Measurements from ENCODE around the gene CCNJ. TPM values are rescaled to one million over a fixed set of nuclear protein-coding genes. Genes with fewer than 3 reads are reported as not detected.
A peak's percentile ranks its signal among the peaks of the same experiment; 100 is the strongest.

Gene CCNJ
- total and polyA plus RNA-seq, 9 of the 15 experiments (the other 6 are each of a cell fraction or from before 2014, with no cell fraction given): 0.69 to 15.7 (median 9.2) TPM

DNA sequence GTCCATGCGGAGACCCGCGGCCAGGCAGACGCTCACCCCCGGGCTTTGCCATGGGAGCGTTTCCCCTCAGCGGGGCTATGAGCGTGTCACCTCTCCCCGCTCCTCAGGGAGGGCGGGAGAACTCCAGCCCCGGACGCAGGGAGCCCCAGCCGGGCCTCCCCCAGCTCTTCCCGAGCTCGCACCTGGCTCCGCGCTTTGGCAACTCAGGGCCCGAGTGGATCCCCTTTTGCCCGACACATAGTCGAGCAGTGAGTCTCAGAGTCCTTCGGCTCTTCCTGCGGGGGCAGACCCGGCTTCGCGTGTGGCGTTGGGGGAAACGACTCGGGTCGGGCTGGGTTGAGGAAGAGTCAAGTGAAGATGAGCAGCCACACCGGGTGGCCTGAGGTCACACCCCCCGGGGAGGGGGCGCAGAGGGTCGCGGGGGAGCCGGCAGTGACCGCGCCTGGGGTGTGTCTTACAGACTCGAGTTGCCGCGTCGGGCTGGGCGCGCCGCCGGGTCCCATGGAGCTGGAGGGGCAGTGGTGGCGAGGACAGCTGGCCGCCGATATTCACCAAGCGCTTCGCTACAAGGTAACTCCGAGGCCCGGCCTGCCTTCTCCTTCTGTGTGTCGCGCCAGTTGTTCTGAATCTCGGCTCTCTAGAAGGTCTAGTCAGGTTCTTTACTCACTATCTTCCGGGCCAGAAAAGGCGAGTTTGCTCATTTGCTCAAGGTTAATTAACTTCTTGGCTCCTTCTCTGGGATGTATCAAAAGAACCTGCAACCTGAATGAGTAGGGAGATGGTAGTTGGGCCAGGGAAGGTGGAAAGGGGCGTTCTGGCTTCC, 721 bp downstream of the CCNJ start (continued):
- TF ChIP-seq, protein P1, sequence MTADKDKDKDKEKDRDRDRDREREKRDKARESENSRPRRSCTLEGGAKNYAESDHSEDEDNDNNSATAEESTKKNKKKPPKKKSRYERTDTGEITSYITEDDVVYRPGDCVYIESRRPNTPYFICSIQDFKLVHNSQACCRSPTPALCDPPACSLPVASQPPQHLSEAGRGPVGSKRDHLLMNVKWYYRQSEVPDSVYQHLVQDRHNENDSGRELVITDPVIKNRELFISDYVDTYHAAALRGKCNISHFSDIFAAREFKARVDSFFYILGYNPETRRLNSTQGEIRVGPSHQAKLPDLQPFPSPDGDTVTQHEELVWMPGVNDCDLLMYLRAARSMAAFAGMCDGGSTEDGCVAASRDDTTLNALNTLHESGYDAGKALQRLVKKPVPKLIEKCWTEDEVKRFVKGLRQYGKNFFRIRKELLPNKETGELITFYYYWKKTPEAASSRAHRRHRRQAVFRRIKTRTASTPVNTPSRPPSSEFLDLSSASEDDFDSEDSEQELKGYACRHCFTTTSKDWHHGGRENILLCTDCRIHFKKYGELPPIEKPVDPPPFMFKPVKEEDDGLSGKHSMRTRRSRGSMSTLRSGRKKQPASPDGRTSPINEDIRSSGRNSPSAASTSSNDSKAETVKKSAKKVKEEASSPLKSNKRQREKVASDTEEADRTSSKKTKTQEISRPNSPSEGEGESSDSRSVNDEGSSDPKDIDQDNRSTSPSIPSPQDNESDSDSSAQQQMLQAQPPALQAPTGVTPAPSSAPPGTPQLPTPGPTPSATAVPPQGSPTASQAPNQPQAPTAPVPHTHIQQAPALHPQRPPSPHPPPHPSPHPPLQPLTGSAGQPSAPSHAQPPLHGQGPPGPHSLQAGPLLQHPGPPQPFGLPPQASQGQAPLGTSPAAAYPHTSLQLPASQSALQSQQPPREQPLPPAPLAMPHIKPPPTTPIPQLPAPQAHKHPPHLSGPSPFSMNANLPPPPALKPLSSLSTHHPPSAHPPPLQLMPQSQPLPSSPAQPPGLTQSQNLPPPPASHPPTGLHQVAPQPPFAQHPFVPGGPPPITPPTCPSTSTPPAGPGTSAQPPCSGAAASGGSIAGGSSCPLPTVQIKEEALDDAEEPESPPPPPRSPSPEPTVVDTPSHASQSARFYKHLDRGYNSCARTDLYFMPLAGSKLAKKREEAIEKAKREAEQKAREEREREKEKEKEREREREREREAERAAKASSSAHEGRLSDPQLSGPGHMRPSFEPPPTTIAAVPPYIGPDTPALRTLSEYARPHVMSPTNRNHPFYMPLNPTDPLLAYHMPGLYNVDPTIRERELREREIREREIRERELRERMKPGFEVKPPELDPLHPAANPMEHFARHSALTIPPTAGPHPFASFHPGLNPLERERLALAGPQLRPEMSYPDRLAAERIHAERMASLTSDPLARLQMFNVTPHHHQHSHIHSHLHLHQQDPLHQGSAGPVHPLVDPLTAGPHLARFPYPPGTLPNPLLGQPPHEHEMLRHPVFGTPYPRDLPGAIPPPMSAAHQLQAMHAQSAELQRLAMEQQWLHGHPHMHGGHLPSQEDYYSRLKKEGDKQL (CRISPR knock-in tag; IDR thresholded peaks at IDR 0.05; ENCODE audit: borderline replicate concordance): no peak
- TF ChIP-seq, protein P2, sequence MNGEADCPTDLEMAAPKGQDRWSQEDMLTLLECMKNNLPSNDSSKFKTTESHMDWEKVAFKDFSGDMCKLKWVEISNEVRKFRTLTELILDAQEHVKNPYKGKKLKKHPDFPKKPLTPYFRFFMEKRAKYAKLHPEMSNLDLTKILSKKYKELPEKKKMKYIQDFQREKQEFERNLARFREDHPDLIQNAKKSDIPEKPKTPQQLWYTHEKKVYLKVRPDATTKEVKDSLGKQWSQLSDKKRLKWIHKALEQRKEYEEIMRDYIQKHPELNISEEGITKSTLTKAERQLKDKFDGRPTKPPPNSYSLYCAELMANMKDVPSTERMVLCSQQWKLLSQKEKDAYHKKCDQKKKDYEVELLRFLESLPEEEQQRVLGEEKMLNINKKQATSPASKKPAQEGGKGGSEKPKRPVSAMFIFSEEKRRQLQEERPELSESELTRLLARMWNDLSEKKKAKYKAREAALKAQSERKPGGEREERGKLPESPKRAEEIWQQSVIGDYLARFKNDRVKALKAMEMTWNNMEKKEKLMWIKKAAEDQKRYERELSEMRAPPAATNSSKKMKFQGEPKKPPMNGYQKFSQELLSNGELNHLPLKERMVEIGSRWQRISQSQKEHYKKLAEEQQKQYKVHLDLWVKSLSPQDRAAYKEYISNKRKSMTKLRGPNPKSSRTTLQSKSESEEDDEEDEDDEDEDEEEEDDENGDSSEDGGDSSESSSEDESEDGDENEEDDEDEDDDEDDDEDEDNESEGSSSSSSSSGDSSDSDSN (IDR thresholded peaks at IDR 0.05; ENCODE audit: borderline replicate concordance in 1 of 2, low read depth in 2 of 2, low read length in 2 of 2): peak; percentile 2 to 24; a peak in 1 of 4 replicates
- no peak for TF ChIP-seq ETV1 (tag; conservative IDR thresholded peaks at IDR 0.05; ENCODE audit: low read depth)
- TF ChIP-seq, protein P3, sequence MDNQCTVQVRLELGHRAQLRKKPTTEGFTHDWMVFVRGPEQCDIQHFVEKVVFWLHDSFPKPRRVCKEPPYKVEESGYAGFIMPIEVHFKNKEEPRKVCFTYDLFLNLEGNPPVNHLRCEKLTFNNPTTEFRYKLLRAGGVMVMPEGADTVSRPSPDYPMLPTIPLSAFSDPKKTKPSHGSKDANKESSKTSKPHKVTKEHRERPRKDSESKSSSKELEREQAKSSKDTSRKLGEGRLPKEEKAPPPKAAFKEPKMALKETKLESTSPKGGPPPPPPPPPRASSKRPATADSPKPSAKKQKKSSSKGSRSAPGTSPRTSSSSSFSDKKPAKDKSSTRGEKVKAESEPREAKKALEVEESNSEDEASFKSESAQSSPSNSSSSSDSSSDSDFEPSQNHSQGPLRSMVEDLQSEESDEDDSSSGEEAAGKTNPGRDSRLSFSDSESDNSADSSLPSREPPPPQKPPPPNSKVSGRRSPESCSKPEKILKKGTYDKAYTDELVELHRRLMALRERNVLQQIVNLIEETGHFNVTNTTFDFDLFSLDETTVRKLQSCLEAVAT (IDR thresholded peaks at IDR 0.05): 0 out of 4 replicates have a peak, but pooled peaks of 1 of the 2 experiments have one; percentile 19
- TF ChIP-seq SUPT5H (IDR thresholded peaks at IDR 0.05): no peak
- TF ChIP-seq CREM (IDR thresholded peaks at IDR 0.05; ENCODE audit: low read depth): no peak
- TF ChIP-seq ZFX (CRISPR knock-in tag; IDR thresholded peaks at IDR 0.05): peak; percentile 56; the same call in 1 of the 2 replicates
- TF ChIP-seq, protein P4, sequence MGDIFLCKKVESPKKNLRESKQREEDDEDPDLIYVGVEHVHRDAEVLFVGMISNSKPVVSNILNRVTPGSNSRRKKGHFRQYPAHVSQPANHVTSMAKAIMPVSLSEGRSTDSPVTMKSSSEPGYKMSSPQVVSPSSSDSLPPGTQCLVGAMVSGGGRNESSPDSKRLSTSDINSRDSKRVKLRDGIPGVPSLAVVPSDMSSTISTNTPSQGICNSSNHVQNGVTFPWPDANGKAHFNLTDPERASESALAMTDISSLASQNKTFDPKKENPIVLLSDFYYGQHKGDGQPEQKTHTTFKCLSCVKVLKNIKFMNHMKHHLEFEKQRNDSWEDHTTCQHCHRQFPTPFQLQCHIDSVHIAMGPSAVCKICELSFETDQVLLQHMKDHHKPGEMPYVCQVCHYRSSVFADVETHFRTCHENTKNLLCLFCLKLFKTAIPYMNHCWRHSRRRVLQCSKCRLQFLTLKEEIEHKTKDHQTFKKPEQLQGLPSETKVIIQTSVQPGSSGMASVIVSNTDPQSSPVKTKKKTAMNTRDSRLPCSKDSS (IDR thresholded peaks at IDR 0.05; ENCODE audit: low read depth, partially characterized antibody): no peak
- TF ChIP-seq FOXA3 (CRISPR knock-in tag; conservative IDR thresholded peaks at IDR 0.05 in 1 of 2, IDR thresholded peaks at IDR 0.05 in 1 of 2): no peak
- no peak for TF ChIP-seq ZBTB17 (CRISPR knock-in tag; IDR thresholded peaks at IDR 0.05)
- no peak for TF ChIP-seq TFAM (CRISPR knock-in tag; conservative IDR thresholded peaks at IDR 0.05)
- TF ChIP-seq NR2C2 (CRISPR knock-in tag; IDR thresholded peaks at IDR 0.05): no peak
- peak; percentile 5; the same call in 1 of the 2 replicates for TF ChIP-seq NR2C2 (tag; IDR thresholded peaks at IDR 0.05)
- no peak for TF ChIP-seq FOXM1 (IDR thresholded peaks at IDR 0.05; ENCODE audit: low read depth)
- TF ChIP-seq FOXM1 (CRISPR knock-in tag; IDR thresholded peaks at IDR 0.05; ENCODE audit: low read depth): no peak
- TF ChIP-seq POLR3G (IDR thresholded peaks at IDR 0.05; ENCODE audit: extremely low read depth, insufficient read length, insufficient replicate concordance): no peak

Data from K562 (cell line).